NCI-H128 (cell line): Measurements from ENCODE around the gene PKD2L1.

ENCODE experiments used
- DNase-seq: peaks from one replicate; lab custom pipeline; 2025; ENCODE audit not compliant: unreplicated experiment; lab: John Stamatoyannopoulos, UW

The PKD2L1 gene

DNA sequence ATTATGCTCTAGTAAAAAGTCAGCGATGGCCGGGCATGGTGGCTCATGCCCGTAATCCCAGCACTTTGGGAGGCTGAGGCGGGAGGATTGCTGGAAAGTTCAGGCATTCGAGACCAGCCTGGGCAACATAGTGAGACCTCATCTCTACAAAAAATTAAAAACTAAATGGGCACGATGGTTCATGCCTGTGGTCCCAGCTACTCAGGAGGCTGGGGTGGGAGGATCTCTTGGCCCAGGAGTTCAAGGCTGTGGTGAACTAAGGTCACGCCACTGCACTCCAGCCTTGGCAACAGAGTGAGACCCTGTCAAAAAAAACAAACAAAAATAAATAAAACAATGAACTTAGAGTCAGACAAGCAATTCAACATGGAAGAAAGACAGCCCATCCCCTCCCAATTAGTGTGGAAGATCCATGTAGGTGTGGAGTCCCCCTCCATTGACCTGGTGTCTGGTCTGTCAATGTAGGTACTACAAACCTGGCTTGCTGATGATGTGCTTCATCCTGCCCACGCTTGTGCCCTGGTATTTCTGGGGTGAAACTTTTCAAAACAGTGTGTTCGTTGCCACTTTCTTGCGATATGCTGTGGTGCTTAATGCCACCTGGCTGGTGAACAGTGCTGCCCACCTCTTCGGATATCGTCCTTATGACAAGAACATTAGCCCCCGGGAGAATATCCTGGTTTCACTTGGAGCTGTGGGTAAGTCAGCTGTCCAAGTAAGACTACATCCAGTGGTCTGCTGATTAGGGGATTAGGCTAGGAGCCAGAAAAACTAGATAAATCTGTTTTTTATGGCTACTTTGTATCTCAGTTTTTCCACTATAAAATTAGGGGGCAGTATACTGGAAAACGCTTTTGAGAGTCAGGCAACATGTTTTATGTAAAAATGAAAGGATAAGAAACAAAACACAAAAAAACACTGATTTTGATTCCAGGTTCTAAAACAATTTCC, 26.3 kb upstream of the PKD2L1 start:
- no peak for DNase-seq

- no peak for DNase-seq
These were observed 25.1 kb upstream of the PKD2L1 start for GRCh38 chr10:100355086-100355485.

GRCh38 chr10:100353770-100354485, 23.9 kb upstream of the PKD2L1 start:
- DNase-seq, result no peak

DNA sequence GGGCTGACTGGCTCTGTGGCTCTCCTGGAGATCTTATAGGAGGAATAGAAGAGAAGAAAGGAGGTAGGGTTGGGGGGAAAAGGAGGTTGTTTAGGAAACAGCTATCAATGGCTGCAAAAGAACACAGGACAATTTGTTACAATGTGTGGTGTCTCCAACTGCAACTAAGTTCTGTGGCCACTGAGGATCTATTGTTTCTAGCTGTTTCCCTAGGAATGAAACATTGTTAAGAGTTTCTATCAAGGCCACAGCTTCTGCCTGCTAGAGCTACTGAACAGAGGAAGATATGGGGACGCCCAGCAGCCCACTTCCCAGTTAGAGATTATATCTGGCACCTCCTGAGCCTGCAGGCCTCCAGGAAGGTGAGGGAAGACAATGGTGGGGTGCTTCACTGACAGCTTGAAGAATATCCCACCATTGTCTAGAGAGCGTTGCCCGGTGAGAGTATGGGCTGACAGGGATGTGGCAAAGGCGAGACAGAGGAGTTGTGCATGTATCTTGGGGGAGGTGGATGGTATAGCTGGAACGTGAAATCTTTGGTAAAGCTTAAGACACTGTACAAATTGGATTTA, 21.0 kb upstream of the PKD2L1 start:
- DNase-seq, result no peak

DNA sequence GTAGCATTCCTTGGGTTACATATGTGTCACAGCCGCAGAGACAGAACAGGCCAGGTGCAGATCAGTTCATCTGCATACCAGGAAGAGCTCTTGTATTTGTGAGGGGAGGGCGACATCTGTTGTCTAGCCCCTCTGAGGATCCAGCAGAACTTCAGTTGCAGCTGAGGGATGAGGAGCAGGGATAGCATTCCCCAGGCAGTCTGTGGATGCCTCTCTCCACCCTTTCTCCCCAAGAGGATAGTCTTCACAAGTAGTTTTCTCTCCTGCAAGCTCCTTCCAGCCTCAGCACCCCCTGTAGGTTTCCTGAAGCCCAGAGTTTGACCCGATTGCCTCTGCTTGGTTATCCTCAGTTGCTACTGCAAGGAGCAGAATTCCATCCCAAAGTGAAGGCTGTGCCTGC, 19.6 kb upstream of the PKD2L1 start:
- DNase-seq, result no peak

- DNase-seq, result no peak
These were observed 19.1 kb upstream of the PKD2L1 start for GRCh38 chr10:100349087-100349486.

GRCh38 chr10:100348389-100348927, 18.4 kb upstream of the PKD2L1 start:
- DNase-seq, result no peak

GRCh38 chr10:100347568-100348195, 17.7 kb upstream of the PKD2L1 start:
- DNase-seq, result no peak

- DNase-seq, result peak; percentile 60
These were observed 16.9 kb upstream of the PKD2L1 start, which contains the start of gene SCD for GRCh38 chr10:100346765-100347567. TSS of gene SCD (plus strand) at chr10:100347233. CDS start at chr10:100347505, 272 bp downstream.

GRCh38 chr10:100346351-100346764, 16.3 kb upstream of the PKD2L1 start:
- peak; percentile 24 for DNase-seq

DNA sequence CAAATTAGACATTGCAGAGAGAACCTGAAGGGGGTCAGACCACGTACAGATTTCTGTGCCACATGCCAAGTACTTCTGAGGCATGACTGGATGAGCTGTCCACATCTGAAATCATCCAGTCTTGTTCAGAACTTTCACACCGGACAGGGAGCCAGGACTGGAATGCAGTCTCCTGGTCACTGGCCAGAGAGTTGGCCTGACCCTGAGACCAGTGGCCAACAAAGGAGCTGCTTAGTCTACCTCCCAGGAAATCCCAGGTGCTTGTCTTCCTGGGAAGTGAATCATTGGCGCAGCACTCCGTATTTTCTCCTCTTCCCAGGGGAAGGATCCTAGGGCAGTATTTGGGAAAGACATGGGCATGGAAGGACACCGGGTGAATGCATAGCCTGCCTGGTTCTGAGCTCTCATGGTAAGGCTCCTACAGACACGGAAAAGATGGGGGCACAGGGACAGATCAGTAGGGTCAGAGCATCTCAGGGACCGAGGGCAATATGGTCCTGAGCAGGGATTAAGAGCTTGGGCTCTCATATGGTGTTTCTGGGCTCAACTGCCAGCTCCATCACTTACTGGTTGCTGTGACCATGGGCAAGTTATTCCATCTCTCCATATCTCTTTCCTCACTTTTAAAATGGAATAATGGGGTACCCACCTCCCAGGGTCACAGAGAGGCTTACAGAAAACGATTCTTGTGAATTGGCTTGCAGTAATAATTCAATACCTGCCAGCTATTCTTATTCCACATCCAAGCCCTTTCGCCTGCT, 15.7 kb upstream of the PKD2L1 start:
- no peak for DNase-seq

DNA sequence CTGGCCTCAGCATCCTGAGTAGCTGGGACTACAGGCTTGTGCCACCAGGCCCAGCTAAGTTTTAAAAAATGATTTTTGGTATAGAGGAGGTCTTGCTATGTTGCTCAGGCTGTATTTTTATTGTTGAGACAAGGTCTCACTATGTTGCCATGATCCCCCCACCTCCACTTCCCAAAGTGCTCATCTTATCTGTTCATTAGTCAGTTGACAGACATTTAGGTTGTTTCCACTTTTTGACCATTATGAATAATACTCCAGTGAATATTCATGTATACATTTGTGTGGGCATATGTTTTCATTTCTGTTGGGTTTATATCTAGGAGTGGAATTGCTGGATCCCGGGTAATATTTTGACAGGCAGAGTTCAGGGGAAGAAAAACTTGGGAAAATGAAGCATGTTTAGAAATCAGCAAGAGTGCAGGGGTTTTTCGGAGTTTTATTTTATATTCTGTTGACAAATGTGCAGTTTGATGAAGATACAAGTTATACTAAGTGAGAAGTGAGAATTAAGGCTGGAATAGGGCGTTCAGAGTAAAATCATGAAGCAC, 14.3 kb upstream of the PKD2L1 start:
- no peak for DNase-seq

- DNase-seq, result no peak
These were observed 12.6 kb upstream of the PKD2L1 start for GRCh38 chr10:100342627-100342972.

DNA sequence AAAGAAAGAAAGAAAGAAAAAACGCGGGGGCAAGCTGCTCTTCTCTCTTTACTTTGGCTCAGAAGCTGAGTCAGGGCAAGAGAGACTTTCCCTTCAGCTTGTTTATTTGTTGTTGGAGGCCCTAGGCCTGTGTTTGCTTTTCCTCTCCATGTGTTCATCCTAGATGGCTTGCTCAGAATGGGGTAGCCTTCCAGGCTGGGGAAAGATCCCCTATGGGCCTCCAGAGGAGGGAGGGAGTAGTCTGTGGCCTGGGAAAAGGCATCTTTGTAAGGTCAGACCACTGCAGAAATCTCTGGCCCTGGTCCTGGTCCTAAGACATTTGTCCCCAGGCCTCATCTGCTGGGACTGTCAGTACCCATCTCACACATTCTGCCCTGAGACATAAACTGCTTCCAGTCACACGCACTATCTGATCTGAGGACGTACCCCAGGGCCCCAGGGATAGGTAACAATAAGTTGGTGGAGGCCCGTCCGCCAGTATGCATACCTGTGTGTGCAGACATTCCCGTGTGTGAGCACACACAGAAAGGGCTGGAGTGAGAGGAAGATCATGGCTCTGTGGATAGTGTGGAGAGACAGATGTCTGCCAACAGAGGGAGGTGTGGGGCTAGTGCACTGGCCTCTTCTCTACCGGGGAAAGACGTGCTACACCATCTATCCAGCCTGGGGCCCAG, 12.1 kb upstream of the PKD2L1 start:
- no peak for DNase-seq

GRCh38 chr10:100340948-100341847, 11.2 kb upstream of the PKD2L1 start:
- no peak for DNase-seq

DNA sequence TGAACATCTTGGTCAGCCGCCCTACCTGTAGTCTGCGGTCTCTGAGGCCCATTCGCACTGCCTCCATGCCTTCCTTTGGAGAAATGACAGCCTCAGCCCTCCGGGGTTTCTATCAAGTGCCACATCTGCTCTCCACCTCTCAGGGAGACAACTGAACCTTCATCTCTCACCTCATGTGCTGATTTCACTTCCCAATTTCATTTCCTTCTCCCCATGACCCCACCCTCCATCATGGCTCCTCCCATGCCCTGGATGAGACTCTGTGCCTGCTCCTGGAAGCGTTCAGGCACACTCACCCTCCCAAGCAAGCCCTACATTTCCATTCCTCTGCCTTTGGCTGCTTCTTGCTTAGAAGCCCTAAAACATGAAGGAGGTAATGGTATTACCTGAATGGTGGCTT, 9.2 kb upstream of the PKD2L1 start:
- no peak for DNase-seq

DNA sequence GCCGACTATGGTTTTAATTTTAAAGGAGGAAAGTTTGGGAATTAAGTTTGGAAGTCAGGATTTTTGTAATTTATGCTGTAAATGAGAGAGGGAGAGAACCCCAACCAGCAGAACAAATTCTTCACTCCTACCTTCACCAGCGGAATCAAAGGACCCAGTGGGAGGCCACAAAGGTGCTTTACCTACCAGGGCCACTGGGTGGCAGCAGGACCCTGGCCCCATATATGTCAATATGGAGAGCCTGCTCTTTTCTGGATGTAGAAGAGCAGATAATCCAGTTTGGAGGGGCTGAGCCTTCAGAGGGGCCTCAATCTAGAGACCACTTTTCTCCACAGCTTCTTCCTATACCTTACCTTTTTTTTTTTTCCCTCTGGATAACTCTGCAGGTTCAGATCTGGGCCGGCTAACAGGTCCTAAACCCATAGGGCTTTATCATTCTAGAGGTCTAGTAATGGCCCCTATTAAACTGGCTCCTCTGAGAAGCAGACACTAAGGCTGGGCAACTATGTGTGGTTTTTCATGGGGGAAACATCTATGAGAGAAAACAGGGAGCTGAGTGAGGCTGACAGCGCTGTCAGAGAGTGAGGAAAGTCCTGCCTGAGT, 8.5 kb upstream of the PKD2L1 start:
- DNase-seq, result peak; percentile 14
